ENCODE results near the gene AWAT2.
A peak's percentile ranks its signal among the peaks of the same experiment; 100 is the strongest.

The AWAT2 gene

DNA sequence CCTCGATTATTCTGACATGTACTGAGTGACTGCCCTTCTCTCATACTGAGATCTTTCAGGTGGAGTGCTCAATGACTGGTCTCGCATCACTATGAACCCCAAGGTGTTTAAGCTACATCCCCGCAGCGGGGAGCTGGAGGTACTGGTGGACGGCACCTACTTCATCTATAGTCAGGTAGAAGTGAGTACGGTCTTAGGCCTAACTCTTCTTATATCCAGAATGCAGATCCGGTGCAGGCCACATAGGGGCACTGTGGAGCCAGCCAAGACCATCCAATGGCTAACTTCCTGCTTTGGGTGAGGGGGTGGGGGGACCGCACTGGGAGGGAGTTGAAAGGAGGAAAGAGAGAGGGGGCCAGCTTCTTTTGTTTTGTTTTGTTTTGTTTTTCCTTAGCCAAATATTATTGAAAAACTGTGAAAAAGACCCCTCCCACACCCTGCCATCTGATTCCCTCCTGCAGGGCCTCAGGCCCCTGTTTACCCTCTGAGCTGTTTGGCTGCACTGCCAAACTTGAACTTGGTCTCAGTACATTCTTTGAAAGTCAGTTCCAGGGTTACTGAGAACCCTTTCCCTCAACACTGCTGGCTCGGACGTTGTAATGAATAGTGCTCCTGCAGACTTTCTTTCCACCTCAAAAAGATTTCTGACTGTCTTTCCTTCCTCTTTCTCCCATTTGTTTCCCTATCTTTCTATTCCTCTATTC is 16.2 kb downstream of the AWAT2 start:
- FAIRE-seq (no peak), DNase-seq (ENCODE audit: insufficient read length, low spot score) (no peak)
- TF ChIP-seq, protein P1, sequence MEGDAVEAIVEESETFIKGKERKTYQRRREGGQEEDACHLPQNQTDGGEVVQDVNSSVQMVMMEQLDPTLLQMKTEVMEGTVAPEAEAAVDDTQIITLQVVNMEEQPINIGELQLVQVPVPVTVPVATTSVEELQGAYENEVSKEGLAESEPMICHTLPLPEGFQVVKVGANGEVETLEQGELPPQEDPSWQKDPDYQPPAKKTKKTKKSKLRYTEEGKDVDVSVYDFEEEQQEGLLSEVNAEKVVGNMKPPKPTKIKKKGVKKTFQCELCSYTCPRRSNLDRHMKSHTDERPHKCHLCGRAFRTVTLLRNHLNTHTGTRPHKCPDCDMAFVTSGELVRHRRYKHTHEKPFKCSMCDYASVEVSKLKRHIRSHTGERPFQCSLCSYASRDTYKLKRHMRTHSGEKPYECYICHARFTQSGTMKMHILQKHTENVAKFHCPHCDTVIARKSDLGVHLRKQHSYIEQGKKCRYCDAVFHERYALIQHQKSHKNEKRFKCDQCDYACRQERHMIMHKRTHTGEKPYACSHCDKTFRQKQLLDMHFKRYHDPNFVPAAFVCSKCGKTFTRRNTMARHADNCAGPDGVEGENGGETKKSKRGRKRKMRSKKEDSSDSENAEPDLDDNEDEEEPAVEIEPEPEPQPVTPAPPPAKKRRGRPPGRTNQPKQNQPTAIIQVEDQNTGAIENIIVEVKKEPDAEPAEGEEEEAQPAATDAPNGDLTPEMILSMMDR (IDR thresholded peaks at IDR 0.05; ENCODE audit: insufficient read depth, missing control alignments), result peak; percentile 38

DNA sequence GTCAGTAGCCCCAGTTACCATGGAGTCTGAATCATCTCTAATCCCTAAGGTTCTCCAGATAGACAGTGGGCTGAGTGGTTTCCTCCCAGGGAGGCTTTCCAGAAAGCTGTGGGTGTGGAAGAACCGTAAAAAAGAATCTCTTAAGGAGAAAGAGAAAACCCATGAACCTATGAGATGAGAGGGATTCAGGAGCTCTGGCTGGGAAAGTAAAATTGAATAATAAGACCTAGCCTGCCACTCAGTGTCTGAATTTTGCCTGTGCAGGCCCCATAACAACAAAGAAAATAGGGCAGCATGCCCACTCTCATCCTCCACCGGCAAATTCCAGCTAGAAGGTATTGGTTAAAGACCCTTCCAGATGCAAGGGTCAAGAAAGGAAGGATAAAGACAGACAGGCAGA is 16.9 kb downstream of the AWAT2 start:
- FAIRE-seq, result no peak
- DNase-seq (ENCODE audit: insufficient read length, low spot score), result no peak
- TF ChIP-seq, protein P1 (IDR thresholded peaks at IDR 0.05; ENCODE audit: insufficient read depth, missing control alignments), result peak; percentile 34

DNA sequence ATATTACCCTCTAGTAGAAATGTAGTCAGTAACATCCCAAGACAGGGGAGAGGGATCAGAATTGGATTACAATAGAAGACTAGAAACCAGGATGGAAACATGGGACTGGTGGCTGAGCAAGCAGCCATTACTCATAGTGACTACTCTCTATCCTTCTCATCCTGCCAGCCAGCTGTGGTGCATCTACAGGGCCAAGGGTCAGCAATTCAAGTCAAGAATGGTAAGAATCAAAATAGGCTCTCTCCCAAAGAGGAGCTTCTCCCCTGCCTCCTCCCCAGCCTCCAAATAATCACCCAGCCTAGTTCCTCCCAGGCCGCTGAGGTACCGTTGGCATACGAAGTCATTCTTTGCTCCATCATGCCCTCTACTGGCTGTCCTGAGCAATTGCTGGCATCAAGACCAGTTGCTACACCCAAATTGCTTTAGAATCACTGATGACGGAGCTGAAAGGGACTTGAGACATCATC is 19.4 kb downstream of the AWAT2 start:
- TF ChIP-seq, protein P1 (IDR thresholded peaks at IDR 0.05; ENCODE audit: insufficient read depth, missing control alignments), result peak; percentile 85
- peak; percentile 77 for FAIRE-seq
- DNase-seq (ENCODE audit: insufficient read length, low spot score), result no peak

GRCh38 chrX:70029863-70030262 is 19.9 kb downstream of the AWAT2 start:
- FAIRE-seq (no peak), DNase-seq (ENCODE audit: insufficient read length, low spot score) (no peak)
- TF ChIP-seq, protein P1 (IDR thresholded peaks at IDR 0.05; ENCODE audit: insufficient read depth, missing control alignments), result no peak

DNA sequence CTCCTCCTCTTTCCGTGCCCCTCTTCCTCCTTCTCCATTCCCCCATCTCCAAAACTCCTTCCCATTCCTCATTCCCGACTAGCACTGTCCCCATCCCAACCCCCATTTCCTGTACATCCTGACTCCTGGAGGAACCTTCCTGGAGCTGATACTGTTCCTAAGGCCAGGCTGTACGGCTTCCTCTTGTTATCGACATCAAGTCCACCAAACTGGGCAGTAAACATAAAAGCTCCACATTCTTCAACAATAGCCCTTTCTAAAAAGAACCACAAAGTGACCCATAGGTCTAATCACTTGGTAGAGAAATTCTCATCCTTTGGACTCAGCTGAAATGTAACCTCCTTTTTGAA is 22.9 kb downstream of the AWAT2 start:
- TF ChIP-seq, protein P1 (IDR thresholded peaks at IDR 0.05; ENCODE audit: insufficient read depth, missing control alignments), result no peak
- no peak for FAIRE-seq
- DNase-seq (ENCODE audit: insufficient read length, low spot score), result no peak

GRCh38 chrX:70026112-70026850 is 23.5 kb downstream of the AWAT2 start:
- no peak for DNase-seq (ENCODE audit: insufficient read length, low spot score)
- no peak for FAIRE-seq
- TF ChIP-seq, protein P1 (IDR thresholded peaks at IDR 0.05; ENCODE audit: insufficient read depth, missing control alignments), result no peak

DNA sequence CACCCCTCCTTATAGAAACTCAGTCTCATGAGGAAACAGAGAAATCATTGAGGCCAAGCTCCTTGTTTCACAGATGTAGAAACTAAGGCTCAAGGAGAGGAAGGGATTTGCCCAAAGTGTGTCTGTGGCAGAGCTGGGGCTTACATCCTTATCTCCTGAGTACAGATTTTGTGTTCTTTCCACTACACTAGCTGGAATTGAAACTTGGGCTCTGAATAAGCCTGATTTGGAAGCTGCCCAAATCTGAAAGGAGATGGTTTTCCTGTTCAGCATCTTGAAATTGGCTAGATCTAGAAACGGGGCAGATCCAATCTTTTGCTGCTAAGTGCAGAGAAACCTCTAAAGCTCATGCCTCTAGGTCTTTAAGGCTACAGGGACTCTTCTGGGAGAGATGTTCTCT is 24.3 kb downstream of the AWAT2 start:
- TF ChIP-seq, protein P1 (IDR thresholded peaks at IDR 0.05; ENCODE audit: insufficient read depth, missing control alignments), result no peak
- FAIRE-seq, result no peak
- no peak for DNase-seq (ENCODE audit: insufficient read length, low spot score)
